ENCODE results near the gene CARHSP1. TPM values are rescaled to one million over a fixed set of nuclear protein-coding genes. Genes with fewer than 3 reads are reported as not detected.

Gene CARHSP1
- total and polyA plus RNA-seq, 9 of the 15 experiments (the other 6 are each of a cell fraction or from before 2014, with no cell fraction given): 5.8 to 114 (median 41.1) TPM

GRCh38 chr16:8826278-8826879 lies 42.4 kb downstream of the CARHSP1 start:
- H3K79me2 ChIP-seq (ENCODE audit: control insufficient read depth, insufficient read depth, low read length): no peaks in the 10 kb centered on the region
- H3K9me1 ChIP-seq (ENCODE audit: control insufficient read depth, insufficient read depth, low read length): no peaks in the 10 kb centered on the region
- H3K9me3 ChIP-seq (replicated peaks; ENCODE audit: control insufficient read depth, insufficient read depth, low read depth, low read length): no peaks in the 10 kb centered on the region
- no peak overlapping the region for H2AFZ ChIP-seq (ENCODE audit: low read depth, low read length)
- POLR2A ChIA-PET: interaction anchor here (0.7 to 1.7 kb wide), 5 partner anchors 10 to 249 kb away, joined by 3 to 7 read pairs (median 3); no protein-coding TSS in a partner anchor
- peaks cover 78% of the 10 kb centered on the region; the same call in 2 of the 3 replicates for H3K36me3 ChIP-seq (ENCODE audit: control insufficient read depth, insufficient read depth, low read length)
- DNase-seq (ENCODE audit: extremely low read depth in 1 of 4, low spot score in 3 of 4) (no peak), FAIRE-seq (no peak), ATAC-seq (no peak)
- no peak overlapping the region for H3K9ac ChIP-seq (ENCODE audit: insufficient read depth in 1 of 2, low read depth in 2 of 2, low read length in 2 of 2)
- H4K20me1 ChIP-seq (replicated peaks; ENCODE audit: control insufficient read depth, insufficient read depth, low read length): no peaks in the 10 kb centered on the region
- CTCF ChIA-PET (ENCODE audit: low intra/inter-chr PET ratio): interaction anchor here (0.5 kb wide), 1 partner anchor 12 kb away, joined by 3 read pairs; no protein-coding TSS in a partner anchor
- H3K4me3 ChIP-seq: no peak overlapping the region
- TF ChIP-seq, protein P1, sequence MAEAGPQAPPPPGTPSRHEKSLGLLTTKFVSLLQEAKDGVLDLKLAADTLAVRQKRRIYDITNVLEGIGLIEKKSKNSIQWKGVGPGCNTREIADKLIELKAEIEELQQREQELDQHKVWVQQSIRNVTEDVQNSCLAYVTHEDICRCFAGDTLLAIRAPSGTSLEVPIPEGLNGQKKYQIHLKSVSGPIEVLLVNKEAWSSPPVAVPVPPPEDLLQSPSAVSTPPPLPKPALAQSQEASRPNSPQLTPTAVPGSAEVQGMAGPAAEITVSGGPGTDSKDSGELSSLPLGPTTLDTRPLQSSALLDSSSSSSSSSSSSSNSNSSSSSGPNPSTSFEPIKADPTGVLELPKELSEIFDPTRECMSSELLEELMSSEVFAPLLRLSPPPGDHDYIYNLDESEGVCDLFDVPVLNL (CRISPR knock-in tag; IDR thresholded peaks at IDR 0.05; ENCODE audit: low read depth): no peak
- TF ChIP-seq ZNF507 (tag; conservative IDR thresholded peaks at IDR 0.05) (no peak), ZNF436 (CRISPR knock-in tag; IDR thresholded peaks at IDR 0.05) (no peak), RBM34 (IDR thresholded peaks at IDR 0.05; ENCODE audit: borderline replicate concordance, insufficient read depth, low read length) (no peak), ELK1 (CRISPR knock-in tag; IDR thresholded peaks at IDR 0.05) (no peak), TAF1 (IDR thresholded peaks at IDR 0.05; ENCODE audit: control insufficient read depth, extremely low read depth, insufficient read depth, low read length, severe bottlenecking) (no peak), ETS2 (tag; IDR thresholded peaks at IDR 0.05; ENCODE audit: borderline replicate concordance, poor library complexity, severe bottlenecking) (no peak)
- H3K27me3 ChIP-seq (ENCODE audit: control insufficient read depth in 2 of 2, insufficient read depth in 2 of 2, low read length in 2 of 2): no peaks in the 10 kb centered on the region
- intact Hi-C loops (cut with micrococcal nuclease) (no loop called here), in situ Hi-C loops (cut with MboI) (no loop called here)
- no peak overlapping the region for H3K27ac ChIP-seq (ENCODE audit: extremely low read depth, low read depth, low read length)
- no peak overlapping the region for H3K4me2 ChIP-seq (ENCODE audit: insufficient read depth, low read length)
- BruUV-seq (replicated peaks): no TSS peak
- 95% methylated on average over 3 of the region's 3 CpGs for WGBS (ENCODE audit: insufficient coverage, low coverage, missing lambda C conversion rate)
- no peaks in the 10 kb centered on the region for H3K4me1 ChIP-seq (replicated peaks in 1 of 2; ENCODE audit: control insufficient read depth in 2 of 2, insufficient read depth in 2 of 2, low read length in 2 of 2)

All from K562 (cell line).